ENCODE measurements around the gene DCP1A. TPM values are rescaled to one million over a fixed set of nuclear protein-coding genes. Genes with fewer than 3 reads are reported as not detected.
A peak's percentile ranks its signal among the peaks of the same experiment; 100 is the strongest.

The DCP1A gene
- total and polyA plus RNA-seq, 2 of the 13 experiments (the other 11 are each of a cell fraction or from before 2014, with no cell fraction given), result 14.2 to 41.2 TPM

GRCh38 chr3:53269888-53270880 lies 77.2 kb downstream of the DCP1A start (continued):
- no peak for TF ChIP-seq KIAA2018 (CRISPR knock-in tag; IDR thresholded peaks at IDR 0.05; ENCODE audit: borderline replicate concordance)
- no peak for TF ChIP-seq NR2F1 (CRISPR knock-in tag; IDR thresholded peaks at IDR 0.05)
- TF ChIP-seq PLRG1 (conservative IDR thresholded peaks at IDR 0.05), result no peak
- 0 out of 2 replicates have a peak, but pooled peaks have one; percentile 41 for TF ChIP-seq ZGPAT (CRISPR knock-in tag; IDR thresholded peaks at IDR 0.05)
- TF ChIP-seq ZFP82 (CRISPR knock-in tag; IDR thresholded peaks at IDR 0.05; ENCODE audit: borderline replicate concordance), result no peak
- TF ChIP-seq ZBTB1 (CRISPR knock-in tag; IDR thresholded peaks at IDR 0.05; ENCODE audit: borderline replicate concordance), result no peak
- TF ChIP-seq KLF13 (CRISPR knock-in tag; IDR thresholded peaks at IDR 0.05), result no peak
- no peak for TF ChIP-seq ELK4 (CRISPR knock-in tag; IDR thresholded peaks at IDR 0.05; ENCODE audit: borderline replicate concordance)
- TF ChIP-seq ZNF281 (CRISPR knock-in tag; IDR thresholded peaks at IDR 0.05; ENCODE audit: borderline replicate concordance), result peak; percentile 38; the same call in 1 of the 2 replicates
- no peak for TF ChIP-seq TIGD3 (CRISPR knock-in tag; IDR thresholded peaks at IDR 0.05; ENCODE audit: borderline replicate concordance)
